HepG2 (cell line): Measurements from ENCODE around the gene FAM120AOS. TPM values are rescaled to one million over a fixed set of nuclear protein-coding genes. Genes with fewer than 3 reads are reported as not detected.

Source experiments
- ATAC-seq: fragments of 200-7000 bp; cut with Tn5 transposase; 3 replicates; pipeline ENCODE4 v1.9.1; 2020; ENCODE audit warnings: mild to moderate bottlenecking, moderate library complexity
- BruUV-seq: library from RNA; stranded (reverse); fragments of 400-500 nt; replicated peaks from 2 replicates; lab custom pipeline; 2021; lab: Mats Ljungman, UMichigan
- CTCF ChIA-PET: fragments of 300-600 bp; formaldehyde crosslinking; extraction: SDS; loops from one replicate; lab custom pipeline; 2021; ENCODE audit warnings: low total read pairs, inconsistent platforms, low intra/inter-chr PET ratio; lab: Yijun Ruan, JAX
- POLR2A ChIA-PET: fragments of 350-600 bp; sonication (Branson Sonifier 250); formaldehyde crosslinking; loops from one replicate; lab custom pipeline; 2020; ENCODE audit warnings: antibody characterized with exemption, inconsistent platforms; lab: Yijun Ruan, JAX
- DNase-seq: peaks from one replicate; pipeline ENCODE4 v3.0.0-alpha.2; 2015; ENCODE audit warnings: low spot score
- FAIRE-seq: peaks from 3 replicates; lab custom pipeline; 2011; peaks lifted over from hg19 to GRCh38; lab: Jason Lieb, UNC
- H2AFZ ChIP-seq: one replicate; pipeline ENCODE4 v1.6.1; 2011; ENCODE audit warnings: low read length, inconsistent platforms
- H3K27ac ChIP-seq: fragments of 300-600 bp; 3 replicates; pipeline ENCODE4 v1.8.0; 2011; ENCODE audit warnings: mixed run types, mild to moderate bottlenecking, mixed read lengths, low read length, inconsistent platforms; ENCODE audit not compliant: insufficient read depth; ENCODE audit errors: extremely low read length
- H3K27me3 ChIP-seq, 2 experiments: fragments of 200-600 bp in 1 of 2; 2 replicates in 1 of 2; 3 replicates in 1 of 2; pipeline versions ENCODE4 v1.6.0 to v1.8.0; 2011; ENCODE audit warnings: low read length in 2 of 2, mild to moderate bottlenecking in 2 of 2, moderate library complexity in 2 of 2, inconsistent platforms in 1 of 2; ENCODE audit not compliant: insufficient read depth in 2 of 2, control insufficient read depth in 1 of 2
- H3K36me3 ChIP-seq, 2 experiments: fragments of 200-600 bp in 1 of 2; replicated peaks in 1 of 2; 2 replicates in 1 of 2; 3 replicates in 1 of 2; pipeline versions ENCODE4 v1.5.1 to v1.8.0; 2011; ENCODE audit warnings: low read length in 2 of 2, inconsistent platforms in 1 of 2; ENCODE audit not compliant: insufficient read depth in 2 of 2, control insufficient read depth in 1 of 2
- H3K4me1 ChIP-seq: 2 replicates; pipeline ENCODE4 v1.5.1; 2012; ENCODE audit warnings: low read length, inconsistent platforms; ENCODE audit not compliant: insufficient read depth
- H3K4me2 ChIP-seq: 2 replicates; pipeline ENCODE4 v1.6.0; 2011; ENCODE audit warnings: low read depth, low read length, inconsistent platforms
- H3K4me3 ChIP-seq, 3 experiments: fragments of 200-600 bp in 1 of 3; sonication (generic), shearing (Covaris generic) in 1 of 3; replicated peaks in 1 of 3; 2 replicates each; pipeline ENCODE4 v1.5.1; 2011 to 2016; ENCODE audit warnings: low read length in 3 of 3, inconsistent platforms in 2 of 3, low read depth in 2 of 3, mild to moderate bottlenecking in 2 of 3, control low read depth in 1 of 3, mixed read lengths in 1 of 3; ENCODE audit not compliant: insufficient read depth in 1 of 3
- H3K79me2 ChIP-seq: one replicate; pipeline ENCODE4 v1.6.1; 2011; ENCODE audit warnings: low read length, inconsistent platforms; ENCODE audit not compliant: insufficient read depth
- H3K9ac ChIP-seq: 2 replicates; pipeline ENCODE4 v1.6.0; 2011; ENCODE audit warnings: mild to moderate bottlenecking, low read depth, low read length, inconsistent platforms; ENCODE audit not compliant: insufficient read depth
- H3K9me3 ChIP-seq: 2 replicates; pipeline ENCODE4 v1.5.1; 2012; ENCODE audit warnings: mild to moderate bottlenecking, low read length
- H4K20me1 ChIP-seq: 2 replicates; pipeline ENCODE4 v1.6.0; 2011; ENCODE audit warnings: inconsistent platforms, mild to moderate bottlenecking, low read length, moderate library complexity; ENCODE audit not compliant: insufficient read depth
- CHCHD3 ChIP-seq: sonication (generic); formaldehyde crosslinking; IDR thresholded peaks from 2 replicates; pipeline ENCODE4 v1.8.0; 2022; ENCODE audit warnings: mild to moderate bottlenecking, missing genetic modification reagents, moderate library complexity
- HMGA1 ChIP-seq: sonication (generic); formaldehyde crosslinking; conservative IDR thresholded peaks from 2 replicates; pipeline ENCODE4 v1.4.0; 2020; ENCODE audit warnings: missing genetic modification reagents
- HNRNPK ChIP-seq: fragments of 200-400 bp; formaldehyde crosslinking; IDR thresholded peaks from 2 replicates; pipeline ENCODE4 v1.6.1; 2018; ENCODE audit warnings: low read length, low read depth, moderate library complexity, mild to moderate bottlenecking; ENCODE audit not compliant: poor library complexity, severe bottlenecking
- JUND ChIP-seq: sonication (generic); formaldehyde crosslinking; IDR thresholded peaks from 2 replicates; pipeline ENCODE4 v1.8.0; 2022; ENCODE audit warnings: mild to moderate bottlenecking, missing genetic modification reagents
- KAT2B ChIP-seq: fragments of 150-350 bp; IDR thresholded peaks from 2 replicates; pipeline ENCODE4 v1.6.1; 2014; ENCODE audit warnings: low read depth, low read length, borderline replicate concordance
- MTA1 ChIP-seq: sonication (generic); formaldehyde crosslinking; IDR thresholded peaks from 2 replicates; pipeline ENCODE4 v1.4.0; 2020; ENCODE audit warnings: missing genetic modification reagents, mild to moderate bottlenecking, borderline replicate concordance
- NCOA1 ChIP-seq: sonication (generic); formaldehyde crosslinking; IDR thresholded peaks from 2 replicates; pipeline ENCODE4 v1.9.0; 2021; ENCODE audit warnings: missing genetic modification reagents
- NR2F2 ChIP-seq: IDR thresholded peaks from 2 replicates; pipeline ENCODE4 v1.6.1; 2012; ENCODE audit warnings: low read depth, inconsistent platforms, borderline replicate concordance
- ZFP36L2 ChIP-seq: sonication (generic); formaldehyde crosslinking; IDR thresholded peaks from 2 replicates; pipeline ENCODE4 v1.4.0; 2020; ENCODE audit warnings: missing genetic modification reagents
- ZNF160 ChIP-seq: sonication (generic); formaldehyde crosslinking; IDR thresholded peaks from 2 replicates; pipeline ENCODE4 v1.8.0; 2022; ENCODE audit warnings: mild to moderate bottlenecking, inconsistent platforms, missing genetic modification reagents
- WGBS: methylation state at CpG from one replicate; pipeline ENCODE4 v1.1.6; 2017; ENCODE audit warnings: low lambda C conversion rate; 5-methylcytosine and 5-hydroxymethylcytosine counted together
- in situ Hi-C: cut with HindIII; loops from 2 replicates; pipeline ENCODE4 v1.10.0; 2017; ENCODE audit warnings: low pct_unique_long_range_greater_than_20kb; ENCODE audit not compliant: extremely low pct_ligation_motif_present
- intact Hi-C: fragments of 100-400 bp; cut with micrococcal nuclease; formaldehyde crosslinking; loops from one replicate; pipeline ENCODE4 v1.10.0; 2022; ENCODE audit not compliant: unreplicated experiment
- polyA plus RNA-seq, 8 experiments: library from polyadenylated mRNA; depleted of rRNA in 3 of 8; stranded (reverse) in 7 of 8; unstranded in 1 of 8; fragments of >200 nt; fragmentation: Illumina TruSeq in 4 of 8; extraction: Trizol in 4 of 8; gene quantifications; 2 replicates each; pipeline versions ENCODE4 v1.2.1 to v1.2.3, GENCODE V29; 2011 to 2016; ENCODE audit warnings: low read depth in 4 of 8, missing spikeins in 1 of 8, mixed read lengths in 1 of 8; ENCODE audit not compliant: insufficient read depth in 1 of 8
- total RNA-seq, 5 experiments: library from RNA; depleted of rRNA; stranded (reverse); fragments of >200 nt; fragmentation: Illumina TruSeq; extraction: Trizol; gene quantifications; 2 replicates each; pipeline ENCODE4 v1.2.3, GENCODE V29; 2016; ENCODE audit warnings: low read depth in 1 of 5
- TF ChIP-seq, protein P1 (sequence below): IDR thresholded peaks from 2 replicates; pipeline ENCODE4 v1.6.1; 2016; ENCODE audit warnings: mild to moderate bottlenecking, missing biosample characterization, missing genetic modification reagents

FAM120AOS gene
- total and polyA plus RNA-seq, 2 of the 13 experiments (the other 11 are each of a cell fraction or from before 2014, with no cell fraction given): 28.2 to 34.6 TPM

DNA sequence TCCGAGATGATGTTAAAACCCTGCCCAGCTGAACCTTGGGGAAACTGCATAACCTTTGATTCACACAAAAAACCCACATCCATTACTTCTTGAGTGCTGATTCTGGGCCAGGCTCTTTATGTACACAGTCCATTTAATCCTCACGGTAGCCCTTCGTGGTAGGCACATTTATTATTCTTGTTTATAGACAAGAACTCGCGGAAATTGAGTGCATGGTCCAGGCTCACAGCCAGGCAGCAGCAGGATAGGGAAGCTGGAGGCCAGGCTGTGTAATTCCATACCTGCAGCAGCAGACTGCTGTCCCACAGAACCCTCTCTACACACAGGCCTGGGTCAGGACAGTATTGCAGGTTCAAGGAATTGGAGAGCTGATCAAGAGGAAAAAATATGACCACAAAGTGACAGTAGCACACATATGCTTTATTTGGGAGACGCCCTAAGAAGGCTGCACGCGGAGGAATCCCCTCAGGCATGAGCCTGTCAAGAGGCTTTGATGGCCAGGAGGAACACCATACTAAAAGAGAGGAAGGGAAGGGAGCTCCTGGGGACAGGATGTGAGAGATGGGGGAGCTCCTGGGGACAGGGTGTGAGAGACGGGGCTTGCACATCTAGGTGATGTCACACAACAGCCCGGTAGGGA, 30.3 kb downstream of the FAM120AOS start (continued):
- no peak for TF ChIP-seq NR2F2
- no peak for TF ChIP-seq KAT2B
- no peak for TF ChIP-seq ZFP36L2 (CRISPR knock-in tag)
- TF ChIP-seq, protein P1, sequence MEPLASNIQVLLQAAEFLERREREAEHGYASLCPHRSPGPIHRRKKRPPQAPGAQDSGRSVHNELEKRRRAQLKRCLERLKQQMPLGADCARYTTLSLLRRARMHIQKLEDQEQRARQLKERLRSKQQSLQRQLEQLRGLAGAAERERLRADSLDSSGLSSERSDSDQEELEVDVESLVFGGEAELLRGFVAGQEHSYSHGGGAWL (CRISPR knock-in tag): no peak
- no peak for TF ChIP-seq JUND (CRISPR knock-in tag)
- TF ChIP-seq HNRNPK: no peak
- TF ChIP-seq, all 625 proteins: peak for 0

- intact Hi-C loops: no loop called here
- 6% methylated on average over 1 of the region's 1 CpG for WGBS
- Histone ChIP-seq H3K27ac (no peak overlapping the region), H2AFZ (no peak overlapping the region)
- CTCF ChIA-PET: no interaction called here
- TF ChIP-seq CHCHD3 (CRISPR knock-in tag): no peak
- no peak for TF ChIP-seq HMGA1 (CRISPR knock-in tag)
- TF ChIP-seq MTA1 (CRISPR knock-in tag): no peak
- peak; percentile 81; the same call in 1 of the 2 replicates for TF ChIP-seq ZNF160
- TF ChIP-seq NCOA1 (CRISPR knock-in tag): no peak
- TF ChIP-seq, all 625 proteins: peak for 1
- Histone ChIP-seq H3K27me3 (no peaks in the 10 kb centered on the region), H3K79me2 (no peaks in the 10 kb centered on the region), H3K9ac (no peak overlapping the region), H3K4me3 (no peak overlapping the region), H3K4me1 (no peaks in the 10 kb centered on the region), H3K4me2 (no peak overlapping the region), H3K36me3 (no peaks in the 10 kb centered on the region), H4K20me1 (no peaks in the 10 kb centered on the region), H3K9me3 (no peaks in the 10 kb centered on the region; the same call in none of the 2 replicates)
- BruUV-seq: no TSS peak
- ATAC-seq (no peak), FAIRE-seq (no peak), DNase-seq (no peak)
- POLR2A ChIA-PET: no interaction called here
- in situ Hi-C loops: no loop called here
Observed at GRCh38 chr9:93419023-93419422, 34.4 kb downstream of the FAM120AOS start.
